ENCODE measurements around the gene TLR9.
A peak's percentile ranks its signal among the peaks of the same experiment; 100 is the strongest.

TLR9 gene

DNA sequence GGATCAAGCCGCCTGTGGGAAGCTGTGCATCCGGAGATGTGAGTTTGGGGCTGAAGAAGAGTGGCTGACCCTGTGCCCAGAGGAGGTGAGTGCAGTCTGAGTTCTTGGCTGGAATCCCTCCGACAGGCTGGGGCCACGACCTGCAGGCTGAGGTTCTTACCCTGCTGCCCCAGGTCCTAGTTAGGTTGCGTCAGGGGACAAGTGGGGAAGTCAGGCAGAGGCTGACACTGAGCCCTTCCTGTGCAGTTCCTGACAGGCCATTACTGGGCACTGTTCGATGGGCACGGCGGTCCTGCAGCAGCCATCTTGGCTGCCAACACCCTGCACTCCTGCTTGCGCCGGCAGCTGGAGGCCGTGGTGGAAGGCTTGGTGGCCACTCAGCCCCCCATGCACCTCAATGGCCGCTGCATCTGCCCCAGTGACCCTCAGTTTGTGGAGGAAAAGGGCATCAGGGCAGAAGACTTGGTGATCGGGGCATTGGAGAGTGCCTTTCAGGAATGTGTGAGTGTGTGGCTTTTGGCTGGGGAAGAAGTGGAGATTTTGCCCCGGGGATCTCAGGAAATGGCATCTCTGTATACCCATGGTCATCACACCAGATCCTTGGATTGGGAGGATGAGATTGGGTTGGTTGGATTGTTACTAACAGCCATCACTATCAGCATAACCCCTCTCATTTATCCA is 21.4 kb upstream of the TLR9 start:
- Histone ChIP-seq H3K27me3 (ENCODE audit: low read depth, low read length) (no peaks in the 10 kb centered on the region), H3K4me1 (ENCODE audit: control insufficient read depth in 1 of 2, insufficient read depth in 2 of 2, low read length in 2 of 2) (peaks cover 6 to 13% of the 10 kb centered on the region in 2 donors), H3K4me3 (ENCODE audit: low read depth in 1 of 2, low read length in 2 of 2) (peak overlapping the region; percentile 62 to 66), H3K9me3 (ENCODE audit: control insufficient read depth in 1 of 2, low read length in 2 of 2) (no peaks in the 10 kb centered on the region), H3K36me3 (ENCODE audit: control insufficient read depth in 1 of 2, insufficient read depth in 2 of 2, low read length in 2 of 2) (peaks cover 18 to 24% of the 10 kb centered on the region in 2 donors), H3K27ac (ENCODE audit: low read length) (peak overlapping the region; percentile 78)

DNA sequence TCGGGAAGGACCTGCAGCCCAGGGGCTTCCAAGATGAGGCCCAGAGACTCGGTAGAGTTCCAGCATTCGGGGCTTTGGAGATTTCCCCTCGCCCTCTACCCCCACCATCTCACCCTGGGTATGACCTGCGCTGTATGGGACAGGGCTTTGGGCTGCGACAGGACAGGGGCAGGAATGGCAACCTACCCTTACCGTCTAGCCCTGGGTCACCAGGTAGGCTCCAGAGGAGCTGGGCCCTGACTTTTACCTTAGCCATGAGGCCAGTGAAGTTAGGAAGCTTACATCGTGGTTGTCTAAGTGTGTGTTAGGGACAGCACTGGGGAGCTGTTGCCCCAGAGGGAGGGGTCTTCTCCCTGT is 20.8 kb upstream of the TLR9 start:
- peaks cover 18 to 19% of the 10 kb centered on the region in 2 donors for H3K36me3 ChIP-seq (ENCODE audit: control insufficient read depth in 1 of 2, insufficient read depth in 2 of 2, low read length in 2 of 2)
- H3K9me3 ChIP-seq (ENCODE audit: control insufficient read depth in 1 of 2, low read length in 2 of 2), result no peaks in the 10 kb centered on the region
- H3K27me3 ChIP-seq (ENCODE audit: low read depth, low read length), result no peaks in the 10 kb centered on the region
- peak overlapping the region; percentile 62 to 66 for H3K4me3 ChIP-seq (ENCODE audit: low read depth in 1 of 2, low read length in 2 of 2)
- peak overlapping the region; percentile 78 for H3K27ac ChIP-seq (ENCODE audit: low read length)
- peaks cover 6 to 13% of the 10 kb centered on the region in 2 donors for H3K4me1 ChIP-seq (ENCODE audit: control insufficient read depth in 1 of 2, insufficient read depth in 2 of 2, low read length in 2 of 2)

DNA sequence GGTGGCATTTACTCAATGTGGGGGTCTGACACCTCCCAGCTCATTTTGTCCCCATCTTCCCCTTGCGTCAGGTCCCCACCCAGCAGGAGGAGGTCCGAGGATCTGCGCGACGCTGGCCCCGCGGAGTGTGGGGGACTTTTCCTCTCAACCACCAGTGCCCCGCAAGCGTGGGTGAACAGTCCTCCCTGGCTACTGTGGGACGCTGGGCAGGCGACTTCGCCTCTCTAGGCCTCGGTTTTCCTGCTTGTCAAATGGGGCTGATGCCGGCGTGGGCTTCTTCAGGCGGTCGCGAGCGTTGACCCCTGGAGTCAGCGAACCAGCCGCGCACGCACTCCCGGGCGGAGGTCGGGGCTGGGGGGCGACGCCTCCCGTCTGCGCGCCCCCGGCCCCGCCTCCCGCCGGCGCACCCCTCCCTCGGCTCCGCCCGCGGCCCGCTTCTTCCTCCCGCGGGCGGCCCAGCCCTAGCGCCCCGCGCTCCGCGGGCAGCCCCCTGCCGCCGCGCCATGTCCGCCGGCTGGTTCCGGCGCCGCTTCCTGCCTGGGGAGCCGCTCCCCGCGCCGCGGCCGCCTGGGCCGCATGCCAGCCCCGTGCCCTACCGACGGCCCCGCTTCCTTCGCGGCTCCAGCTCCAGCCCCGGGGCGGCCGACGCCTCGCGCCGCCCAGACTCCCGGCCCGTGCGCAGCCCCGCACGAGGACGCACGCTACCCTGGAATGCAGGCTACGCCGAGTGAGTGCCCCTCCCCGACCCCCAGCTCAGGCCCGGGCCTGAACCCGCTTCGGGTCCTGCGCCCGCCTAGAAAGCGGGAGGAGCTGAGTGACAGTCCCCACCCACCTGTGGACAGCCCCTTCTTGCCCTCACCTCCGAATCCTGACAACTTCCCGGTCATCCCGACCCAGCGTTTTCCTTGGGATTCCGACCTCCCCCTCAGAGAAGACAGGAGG is 20.1 kb upstream of the TLR9 start, which contains the start of gene PPM1M:
Gene PPM1M (plus strand): TSS at position 438 of the 942 bp plus-strand sequence. CDS start 66 bp downstream, at position 504.
- H3K4me3 ChIP-seq (ENCODE audit: low read depth in 1 of 2, low read length in 2 of 2), result peak within 1 kb of the TSS; percentile 62 to 66
- H3K4me1 ChIP-seq (ENCODE audit: control insufficient read depth in 1 of 2, insufficient read depth in 2 of 2, low read length in 2 of 2), result peaks cover 9 to 13% of the 10 kb centered on the region in 2 donors
- H3K9me3 ChIP-seq (ENCODE audit: control insufficient read depth in 1 of 2, low read length in 2 of 2), result no peaks in the 10 kb centered on the region
- H3K27me3 ChIP-seq (ENCODE audit: low read depth, low read length), result no peaks in the 10 kb centered on the region
- peaks cover 17 to 18% of the 10 kb centered on the region in 2 donors for H3K36me3 ChIP-seq (ENCODE audit: control insufficient read depth in 1 of 2, insufficient read depth in 2 of 2, low read length in 2 of 2)
- peak within 1 kb of the TSS; percentile 78 for H3K27ac ChIP-seq (ENCODE audit: low read length)

DNA sequence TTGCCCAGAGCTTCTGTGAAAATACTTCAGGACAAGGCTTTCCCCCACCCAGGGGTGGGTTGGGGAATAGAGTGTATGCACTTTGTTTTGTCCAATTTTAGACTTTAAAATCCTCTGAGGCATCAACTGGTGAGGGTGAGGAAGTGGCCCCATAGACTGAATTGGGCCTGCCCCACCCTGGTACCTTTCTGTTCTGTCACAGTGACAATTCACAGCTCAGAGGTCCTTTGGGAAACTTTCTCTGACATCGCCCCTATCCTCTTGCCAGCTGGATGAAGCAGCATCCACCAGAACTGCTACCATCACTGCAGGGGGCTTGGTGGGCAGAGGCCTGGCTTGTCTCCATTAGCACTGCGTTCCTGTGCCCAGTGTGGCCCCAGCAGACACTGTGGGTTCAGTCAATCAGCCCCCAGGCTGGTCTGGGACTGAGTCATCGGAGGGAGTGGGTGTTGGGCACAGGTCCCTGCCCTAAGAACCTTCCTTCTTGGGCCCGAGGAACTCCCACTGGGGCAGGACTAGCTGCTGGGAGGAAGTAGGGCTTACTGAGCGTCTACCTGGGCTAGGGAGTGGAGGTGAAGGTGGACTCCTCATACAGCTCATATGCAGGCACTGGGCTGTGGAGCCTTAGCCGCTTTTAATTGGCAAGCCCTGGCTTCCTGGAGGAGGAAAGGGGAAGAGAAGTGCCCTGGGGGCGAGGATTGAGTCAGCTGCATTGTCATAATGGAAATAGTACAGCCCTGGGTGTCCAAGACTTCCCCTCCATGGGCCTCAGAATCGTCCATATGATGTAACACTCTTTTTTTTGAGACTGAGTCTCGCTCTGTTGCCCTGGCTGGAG is 18.6 kb upstream of the TLR9 start:
- peaks cover 3 to 5% of the 10 kb centered on the region in 2 donors for H3K36me3 ChIP-seq (ENCODE audit: control insufficient read depth in 1 of 2, insufficient read depth in 2 of 2, low read length in 2 of 2)
- H3K4me3 ChIP-seq (ENCODE audit: low read depth in 1 of 2, low read length in 2 of 2), result no peak overlapping the region
- no peaks in the 10 kb centered on the region for H3K9me3 ChIP-seq (ENCODE audit: control insufficient read depth in 1 of 2, low read length in 2 of 2)
- H3K27ac ChIP-seq (ENCODE audit: low read length), result peak overlapping the region; percentile 45
- no peaks in the 10 kb centered on the region for H3K27me3 ChIP-seq (ENCODE audit: low read depth, low read length)
- H3K4me1 ChIP-seq (ENCODE audit: control insufficient read depth in 1 of 2, insufficient read depth in 2 of 2, low read length in 2 of 2), result peaks cover 14 to 24% of the 10 kb centered on the region in 2 donors

DNA sequence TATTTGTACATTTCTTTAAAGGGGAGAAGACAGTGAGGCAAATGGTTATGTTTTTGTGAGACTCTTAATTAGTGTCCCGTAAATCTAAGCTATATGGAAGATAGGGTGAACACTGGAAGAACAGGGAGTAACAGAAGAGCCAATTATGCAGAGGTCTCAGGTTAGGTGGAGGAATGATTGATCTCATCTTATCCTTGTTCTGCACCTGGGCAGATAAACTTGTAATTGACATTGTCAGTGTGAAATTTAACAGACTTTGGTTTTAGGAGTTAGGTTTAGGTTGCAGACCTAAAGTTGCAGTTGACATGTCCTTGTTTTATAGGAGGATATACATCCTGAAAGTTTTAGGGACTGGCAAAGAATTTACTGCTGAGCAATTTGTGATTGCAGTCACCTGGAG is 16.6 kb upstream of the TLR9 start:
- no peaks in the 10 kb centered on the region for H3K9me3 ChIP-seq (ENCODE audit: control insufficient read depth in 1 of 2, low read length in 2 of 2)
- no peak overlapping the region for H3K4me3 ChIP-seq (ENCODE audit: low read depth in 1 of 2, low read length in 2 of 2)
- no peak overlapping the region for H3K27ac ChIP-seq (ENCODE audit: low read length)
- H3K36me3 ChIP-seq (ENCODE audit: control insufficient read depth in 1 of 2, insufficient read depth in 2 of 2, low read length in 2 of 2), result no peaks in the 10 kb centered on the region
- no peaks in the 10 kb centered on the region for H3K27me3 ChIP-seq (ENCODE audit: low read depth, low read length)
- peaks cover 23 to 40% of the 10 kb centered on the region in 2 donors for H3K4me1 ChIP-seq (ENCODE audit: control insufficient read depth in 1 of 2, insufficient read depth in 2 of 2, low read length in 2 of 2)

DNA sequence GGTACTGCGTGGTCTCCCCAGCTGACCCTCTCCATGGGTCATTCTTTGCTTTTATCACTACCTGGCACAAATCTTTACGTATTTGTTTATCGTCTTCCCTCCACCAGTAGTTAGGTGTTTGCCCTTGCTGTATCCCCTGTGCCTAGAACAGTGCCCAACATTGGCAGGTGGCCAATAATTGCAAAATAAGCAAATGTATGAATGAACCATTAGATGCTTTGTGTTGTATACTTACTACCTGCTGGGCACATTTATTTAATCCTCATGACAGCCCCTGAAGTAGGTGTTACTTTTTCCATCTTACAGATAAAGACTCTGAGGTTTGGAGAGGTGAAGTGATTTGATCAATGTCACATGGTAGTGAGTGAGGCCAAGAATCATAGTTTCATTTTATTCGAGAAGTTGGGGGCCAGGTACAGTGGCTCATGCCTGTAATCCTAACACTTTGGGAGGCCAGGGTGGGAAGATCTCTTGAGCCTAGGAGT is 15.5 kb upstream of the TLR9 start:
- H3K27ac ChIP-seq (ENCODE audit: low read length), result peak overlapping the region; percentile 2
- H3K4me3 ChIP-seq (ENCODE audit: low read depth in 1 of 2, low read length in 2 of 2), result no peak overlapping the region
- no peaks in the 10 kb centered on the region for H3K27me3 ChIP-seq (ENCODE audit: low read depth, low read length)
- H3K36me3 ChIP-seq (ENCODE audit: control insufficient read depth in 1 of 2, insufficient read depth in 2 of 2, low read length in 2 of 2), result no peaks in the 10 kb centered on the region
- H3K9me3 ChIP-seq (ENCODE audit: control insufficient read depth in 1 of 2, low read length in 2 of 2), result no peaks in the 10 kb centered on the region
- H3K4me1 ChIP-seq (ENCODE audit: control insufficient read depth in 1 of 2, insufficient read depth in 2 of 2, low read length in 2 of 2), result peaks cover 23 to 42% of the 10 kb centered on the region in 2 donors

DNA sequence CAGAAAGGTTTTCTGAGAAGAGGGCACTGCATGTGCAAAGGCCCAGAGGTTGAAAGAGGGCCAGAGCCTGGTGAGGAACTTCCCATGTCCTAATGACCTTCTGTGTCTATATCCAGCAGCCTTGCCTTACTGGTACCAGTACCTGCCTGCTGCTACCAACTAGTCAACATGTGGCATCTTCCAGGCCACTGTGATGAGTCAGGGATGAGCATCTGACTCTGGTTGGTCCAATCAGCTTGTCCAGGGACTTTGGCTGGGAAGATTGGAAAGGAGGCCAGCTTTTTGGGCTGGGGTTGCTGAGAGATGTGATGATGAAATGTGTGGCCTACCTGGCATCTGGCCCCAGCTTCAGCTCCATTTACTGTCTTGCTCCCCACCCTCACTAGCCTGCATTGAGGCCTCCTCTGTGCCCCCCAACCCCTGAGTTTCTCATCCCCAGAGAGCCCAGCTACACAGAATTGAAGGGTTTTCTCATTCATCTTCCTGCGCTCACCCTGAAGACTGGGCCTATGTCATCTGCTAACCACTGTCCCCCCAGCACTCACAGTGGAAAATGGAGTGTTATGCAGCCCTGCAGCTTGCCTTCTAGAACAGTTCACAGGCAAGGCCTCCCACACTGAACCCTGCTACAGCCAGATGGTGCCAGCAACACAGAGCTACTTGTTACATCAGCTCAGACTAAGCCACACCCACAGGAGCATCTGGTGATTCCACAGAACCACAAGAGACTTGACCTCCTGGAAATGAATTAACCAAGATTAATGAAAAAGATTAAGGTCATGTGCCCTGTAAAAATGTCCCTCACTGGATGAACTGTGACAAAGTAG is 14.8 kb upstream of the TLR9 start:
- peak overlapping the region; percentile 2 for H3K27ac ChIP-seq (ENCODE audit: low read length)
- no peaks in the 10 kb centered on the region for H3K27me3 ChIP-seq (ENCODE audit: low read depth, low read length)
- no peaks in the 10 kb centered on the region for H3K9me3 ChIP-seq (ENCODE audit: control insufficient read depth in 1 of 2, low read length in 2 of 2)
- H3K4me1 ChIP-seq (ENCODE audit: control insufficient read depth in 1 of 2, insufficient read depth in 2 of 2, low read length in 2 of 2), result peaks cover 22 to 48% of the 10 kb centered on the region in 2 donors
- H3K4me3 ChIP-seq (ENCODE audit: low read depth in 1 of 2, low read length in 2 of 2), result peak overlapping the region; percentile 87 to 92
- H3K36me3 ChIP-seq (ENCODE audit: control insufficient read depth in 1 of 2, insufficient read depth in 2 of 2, low read length in 2 of 2), result no peaks in the 10 kb centered on the region

DNA sequence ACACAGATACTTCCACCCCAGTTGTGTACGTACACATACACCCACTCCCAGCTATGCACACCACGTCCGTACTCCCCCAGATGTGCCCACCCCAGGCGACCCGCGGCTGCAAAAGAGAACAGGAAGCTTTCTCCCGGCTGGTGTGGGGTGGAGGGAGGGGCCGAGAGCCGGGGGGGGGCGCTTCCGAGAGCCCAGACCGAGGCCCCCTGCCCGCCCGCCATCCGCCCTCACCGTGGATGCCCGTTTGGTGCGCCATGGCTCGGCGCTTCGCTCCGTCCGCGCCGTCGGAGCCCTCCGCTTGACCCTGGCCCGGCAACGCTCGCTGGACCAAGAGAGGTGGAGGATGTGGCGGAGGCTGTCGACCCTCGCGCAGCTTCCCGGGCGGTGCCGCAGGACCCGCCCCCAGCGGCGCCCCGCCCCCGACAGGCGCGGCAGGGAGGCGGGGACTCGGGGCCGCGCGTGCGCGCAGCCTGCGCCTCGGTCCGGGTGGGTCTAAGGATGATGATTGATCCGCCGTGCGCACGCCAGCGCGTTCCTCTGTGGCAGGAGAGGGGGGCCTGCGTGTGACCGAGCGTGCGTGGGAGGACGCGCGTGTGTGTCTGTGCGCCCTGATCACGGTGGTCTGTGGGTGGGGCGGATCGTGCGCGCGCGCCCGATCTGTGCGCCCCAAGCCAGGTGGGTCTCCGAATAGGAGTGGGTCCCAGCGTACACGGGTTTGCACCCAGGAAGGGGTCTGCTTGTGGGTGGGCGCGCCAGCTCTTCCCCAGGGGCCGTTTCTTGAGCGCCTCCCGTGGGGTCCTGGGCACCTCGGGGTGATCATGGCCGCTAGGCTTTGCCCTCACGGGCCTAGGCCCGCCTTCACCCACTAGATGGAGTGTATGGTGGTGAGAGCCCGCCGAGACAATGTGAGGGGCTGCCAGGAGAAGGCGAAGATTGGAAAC is 13.6 kb upstream of the TLR9 start, which contains the start of gene TWF2:
Gene TWF2 (minus strand): TSS at position 398 of the 941 bp plus-strand sequence. CDS start 142 bp downstream, at position 256.
- Histone ChIP-seq H3K4me1 (ENCODE audit: control insufficient read depth in 1 of 2, insufficient read depth in 2 of 2, low read length in 2 of 2) (peaks cover 17 to 42% of the 10 kb centered on the region in 2 donors), H3K27ac (ENCODE audit: low read length) (peak within 1 kb of the TSS; percentile 83), H3K4me3 (ENCODE audit: low read depth in 1 of 2, low read length in 2 of 2) (peak within 1 kb of the TSS; percentile 87 to 92), H3K9me3 (ENCODE audit: control insufficient read depth in 1 of 2, low read length in 2 of 2) (no peaks in the 10 kb centered on the region), H3K36me3 (ENCODE audit: control insufficient read depth in 1 of 2, insufficient read depth in 2 of 2, low read length in 2 of 2) (peaks cover 2 to 10% of the 10 kb centered on the region in 2 donors), H3K27me3 (ENCODE audit: low read depth, low read length) (no peaks in the 10 kb centered on the region)

DNA sequence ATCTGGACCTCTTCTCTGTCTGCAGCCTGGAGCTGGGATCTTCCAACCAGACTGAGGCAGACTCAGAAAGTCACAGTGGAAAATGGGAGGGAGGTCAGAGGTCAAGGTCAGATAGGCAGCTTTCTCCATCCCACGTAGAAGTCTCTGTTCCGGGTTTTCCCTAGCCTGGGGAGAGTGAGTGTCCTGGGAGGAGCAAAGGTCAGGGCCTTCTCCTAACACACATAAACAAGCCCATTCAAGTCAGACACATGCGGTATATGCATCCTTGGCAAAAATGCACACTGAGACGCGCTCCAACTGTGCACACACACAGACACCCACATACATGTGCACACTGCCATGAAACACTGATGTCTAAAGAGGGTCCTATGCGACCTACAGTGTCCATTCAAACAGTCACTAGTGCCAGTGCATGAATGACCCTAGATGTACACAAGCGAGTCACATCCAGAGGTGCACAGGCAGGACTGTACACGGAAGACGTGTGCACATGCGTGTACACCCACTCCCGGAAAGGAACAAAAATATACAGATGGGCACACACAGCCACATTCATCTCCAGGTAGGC is 12.8 kb upstream of the TLR9 start:
- no peaks in the 10 kb centered on the region for H3K27me3 ChIP-seq (ENCODE audit: low read depth, low read length)
- peaks cover 4 to 15% of the 10 kb centered on the region in 2 donors for H3K36me3 ChIP-seq (ENCODE audit: control insufficient read depth in 1 of 2, insufficient read depth in 2 of 2, low read length in 2 of 2)
- H3K9me3 ChIP-seq (ENCODE audit: control insufficient read depth in 1 of 2, low read length in 2 of 2), result no peaks in the 10 kb centered on the region
- H3K27ac ChIP-seq (ENCODE audit: low read length), result peak overlapping the region; percentile 83
- peak overlapping the region; percentile 87 to 92 for H3K4me3 ChIP-seq (ENCODE audit: low read depth in 1 of 2, low read length in 2 of 2)
- H3K4me1 ChIP-seq (ENCODE audit: control insufficient read depth in 1 of 2, insufficient read depth in 2 of 2, low read length in 2 of 2), result peaks cover 17 to 42% of the 10 kb centered on the region in 2 donors
